GM21576 (cell line): ENCODE measurements around the gene KIAA0930.

Experiments used
- ATAC-seq: cut with Tn5 transposase; IDR thresholded peaks from one replicate; pipeline ENCODE4 v1.9.1; 2021; ENCODE audit warnings: mild to moderate bottlenecking, moderate library complexity; ENCODE audit not compliant: unreplicated experiment

The KIAA0930 gene

GRCh38 chr22:45154383-45154782 lies 86.3 kb downstream of the KIAA0930 start:
- ATAC-seq = no peak

DNA sequence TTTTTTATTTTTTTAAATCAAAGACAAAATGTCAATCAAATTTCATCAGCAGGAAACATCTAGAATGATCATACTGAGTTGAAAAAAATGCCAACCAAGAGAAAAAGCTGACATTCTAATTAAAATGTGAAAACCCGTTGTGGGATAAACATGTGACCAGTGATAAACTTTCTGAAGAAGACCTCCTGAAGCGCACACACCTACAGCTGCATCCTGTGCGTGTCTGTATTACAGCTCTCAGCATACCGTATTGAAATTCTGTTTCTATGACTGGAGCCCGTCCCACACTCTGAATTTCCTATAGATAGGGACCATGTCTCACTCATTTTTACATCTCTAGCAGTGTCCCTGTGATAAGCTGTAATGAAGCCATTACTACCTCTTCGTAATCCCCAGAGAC lies 89.2 kb downstream of the KIAA0930 start:
- ATAC-seq = no peak

- ATAC-seq = no peak
These were observed 90.6 kb downstream of the KIAA0930 start for GRCh38 chr22:45150139-45150538.

DNA sequence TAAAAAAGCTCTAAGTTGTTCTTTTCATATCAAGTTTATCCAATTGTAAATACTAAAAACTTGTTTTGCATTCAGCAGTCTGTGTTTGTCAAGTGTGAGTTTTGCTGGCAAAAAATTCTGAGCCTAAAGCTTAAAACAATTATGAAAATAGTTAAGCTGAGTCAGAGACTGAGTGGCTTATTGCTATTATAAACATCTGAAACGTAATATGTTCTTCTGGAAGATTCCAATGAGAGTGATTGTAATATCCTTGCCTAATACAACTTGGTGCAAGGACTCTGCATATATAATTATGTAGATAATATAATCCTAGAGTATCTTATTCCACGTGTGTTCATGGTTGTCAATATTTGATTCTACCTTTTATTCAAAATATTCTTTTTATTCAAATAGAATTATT lies 91.0 kb downstream of the KIAA0930 start:
- ATAC-seq = no peak

GRCh38 chr22:45144916-45145315 lies 95.8 kb downstream of the KIAA0930 start:
- no peak for ATAC-seq

GRCh38 chr22:45142376-45142775 lies 98.3 kb downstream of the KIAA0930 start:
- ATAC-seq = no peak
